Endothelial cell (in vitro differentiated cells): Measurements from ENCODE around the gene TSC1. TPM values are rescaled to one million over a fixed set of nuclear protein-coding genes. Genes with fewer than 3 reads are reported as not detected.

Source experiments
- DNase-seq: peaks from one replicate; pipeline ENCODE4 v3.0.0; 2021; ENCODE audit warnings: low spot score
- H3K27ac Mint-ChIP-seq: one replicate; pipeline ENCODE4 v1.8.0; 2021; ENCODE audit warnings: mixed read lengths, inconsistent platforms; ENCODE audit not compliant: unreplicated experiment
- H3K27me3 Mint-ChIP-seq: one replicate; pipeline ENCODE4 v1.8.0; 2021; ENCODE audit warnings: mild to moderate bottlenecking, moderate library complexity, mixed read lengths, inconsistent platforms; ENCODE audit not compliant: unreplicated experiment
- H3K36me3 Mint-ChIP-seq: one replicate; pipeline ENCODE4 v1.8.0; 2021; ENCODE audit warnings: mild to moderate bottlenecking, low read depth, mixed read lengths, inconsistent platforms; ENCODE audit not compliant: unreplicated experiment
- H3K4me1 Mint-ChIP-seq: one replicate; pipeline ENCODE4 v1.8.0; 2021; ENCODE audit warnings: mild to moderate bottlenecking, mixed read lengths, inconsistent platforms; ENCODE audit not compliant: unreplicated experiment
- H3K4me3 Mint-ChIP-seq: one replicate; pipeline ENCODE4 v1.8.0; 2021; ENCODE audit warnings: mild to moderate bottlenecking, mixed read lengths, inconsistent platforms; ENCODE audit not compliant: unreplicated experiment
- H3K9me3 Mint-ChIP-seq: one replicate; pipeline ENCODE4 v1.8.0; 2021; ENCODE audit warnings: mixed read lengths, inconsistent platforms; ENCODE audit not compliant: unreplicated experiment
- total RNA-seq: library from RNA; stranded (reverse); fragmentation: NEBNext Ultra II Directional; extraction: Animal tissue kit (Norgen Biotek cat#: 25700); gene quantifications from one replicate; pipeline ENCODE4 v1.2.1, GENCODE V29; 2021; ENCODE audit not compliant: unreplicated experiment
- TF ChIP-seq, protein P1 (sequence below): fragments of 200-600 bp; sonication (generic); IDR thresholded peaks from one replicate; pipeline ENCODE4 v1.5.0; 2021; ENCODE audit warnings: antibody characterized with exemption; ENCODE audit not compliant: unreplicated experiment

TSC1 gene
- total RNA-seq, 1 donor from 2014 or later, result 65.3 TPM

DNA sequence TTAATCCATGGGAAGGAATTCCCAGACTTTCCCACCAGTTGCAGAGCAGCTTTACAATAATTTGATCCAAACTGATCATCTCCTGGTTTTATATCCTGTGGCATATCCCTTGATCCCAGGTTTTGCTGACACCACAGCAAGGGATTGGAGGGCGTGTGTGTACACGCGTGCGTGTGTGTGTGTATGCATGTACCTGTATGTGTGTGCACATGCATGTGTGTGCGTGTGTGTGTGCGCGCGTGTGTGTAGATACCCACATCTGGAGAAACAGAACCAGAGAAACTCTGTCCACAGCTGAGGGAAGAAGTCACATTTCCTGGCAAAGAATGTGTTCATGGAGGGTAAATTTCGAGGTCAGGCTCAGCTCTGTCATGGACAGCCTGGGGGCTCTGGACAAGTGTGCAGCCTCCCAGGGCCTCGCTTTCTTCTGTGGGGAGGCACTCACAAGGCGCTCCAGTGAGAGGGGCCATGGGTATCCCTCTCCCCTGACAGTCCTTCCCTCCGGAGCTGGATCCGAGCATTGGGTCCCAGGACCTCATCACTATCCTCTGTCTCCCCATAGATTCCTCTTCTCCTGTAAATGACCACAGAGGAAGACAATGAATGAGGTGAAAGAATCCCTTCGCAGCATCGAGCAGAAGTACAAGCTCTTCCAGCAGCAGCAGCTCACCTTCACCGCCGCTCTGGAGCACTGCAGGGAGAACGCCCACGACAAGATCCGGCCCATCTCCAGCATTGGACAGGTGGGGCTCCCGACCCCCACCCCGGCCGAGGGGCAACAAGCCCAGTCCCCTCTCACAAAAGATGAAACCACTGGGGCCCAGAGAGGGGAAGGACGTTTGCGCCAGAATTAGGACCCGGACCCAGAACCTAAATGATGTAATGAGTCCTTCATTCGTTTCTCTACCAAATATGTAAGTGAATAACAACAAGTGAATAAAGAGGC is 60.8 kb downstream of the TSC1 start:
- Mint-ChIP-seq H3K9me3 (no peaks in the 10 kb centered on the region), H3K27ac (no peak overlapping the region), H3K4me1 (peaks cover 4% of the 10 kb centered on the region), H3K27me3 (peaks cover 11% of the 10 kb centered on the region), H3K4me3 (no peak overlapping the region), H3K36me3 (no peaks in the 10 kb centered on the region)
- TF ChIP-seq, protein P1, sequence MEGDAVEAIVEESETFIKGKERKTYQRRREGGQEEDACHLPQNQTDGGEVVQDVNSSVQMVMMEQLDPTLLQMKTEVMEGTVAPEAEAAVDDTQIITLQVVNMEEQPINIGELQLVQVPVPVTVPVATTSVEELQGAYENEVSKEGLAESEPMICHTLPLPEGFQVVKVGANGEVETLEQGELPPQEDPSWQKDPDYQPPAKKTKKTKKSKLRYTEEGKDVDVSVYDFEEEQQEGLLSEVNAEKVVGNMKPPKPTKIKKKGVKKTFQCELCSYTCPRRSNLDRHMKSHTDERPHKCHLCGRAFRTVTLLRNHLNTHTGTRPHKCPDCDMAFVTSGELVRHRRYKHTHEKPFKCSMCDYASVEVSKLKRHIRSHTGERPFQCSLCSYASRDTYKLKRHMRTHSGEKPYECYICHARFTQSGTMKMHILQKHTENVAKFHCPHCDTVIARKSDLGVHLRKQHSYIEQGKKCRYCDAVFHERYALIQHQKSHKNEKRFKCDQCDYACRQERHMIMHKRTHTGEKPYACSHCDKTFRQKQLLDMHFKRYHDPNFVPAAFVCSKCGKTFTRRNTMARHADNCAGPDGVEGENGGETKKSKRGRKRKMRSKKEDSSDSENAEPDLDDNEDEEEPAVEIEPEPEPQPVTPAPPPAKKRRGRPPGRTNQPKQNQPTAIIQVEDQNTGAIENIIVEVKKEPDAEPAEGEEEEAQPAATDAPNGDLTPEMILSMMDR, result no peak
- no peak for DNase-seq

- Mint-ChIP-seq H3K36me3 (no peaks in the 10 kb centered on the region), H3K27me3 (peaks cover 11% of the 10 kb centered on the region), H3K9me3 (no peaks in the 10 kb centered on the region), H3K27ac (no peak overlapping the region), H3K4me1 (peaks cover 4% of the 10 kb centered on the region), H3K4me3 (no peak overlapping the region)
- TF ChIP-seq, protein P1, result no peak
- DNase-seq, result no peak
Measured at GRCh38 chr9:132882616-132883015, 61.8 kb downstream of the TSC1 start.

DNA sequence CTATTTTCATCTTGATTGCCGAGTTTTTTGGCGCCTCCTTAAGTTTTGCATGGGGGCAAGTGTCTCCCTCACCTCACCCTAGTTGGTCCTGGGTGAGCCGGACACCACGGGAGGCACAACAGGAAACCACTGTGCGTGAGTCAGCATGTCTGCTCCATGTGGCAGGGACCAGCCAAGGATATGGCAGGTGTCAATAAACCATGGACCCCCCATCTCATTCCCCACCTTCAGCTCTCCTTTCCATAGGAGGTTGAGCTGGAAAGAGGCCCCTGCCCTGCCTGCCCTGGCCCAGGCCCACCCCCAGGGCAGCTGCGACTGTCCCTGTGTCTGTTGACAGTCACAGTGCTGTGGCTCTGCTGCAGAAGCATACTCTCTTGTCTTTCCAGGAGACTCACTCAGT is 62.6 kb downstream of the TSC1 start:
- Mint-ChIP-seq H3K4me1 (peaks cover 4% of the 10 kb centered on the region), H3K9me3 (no peaks in the 10 kb centered on the region), H3K27ac (no peak overlapping the region), H3K27me3 (peaks cover 9% of the 10 kb centered on the region), H3K36me3 (no peaks in the 10 kb centered on the region), H3K4me3 (no peak overlapping the region)
- DNase-seq, result no peak
- TF ChIP-seq, protein P1, result no peak

- Mint-ChIP-seq H3K9me3 (no peaks in the 10 kb centered on the region), H3K4me3 (peak overlapping the region; percentile 8)
Measured at GRCh38 chr9:132880324-132880661, 64.1 kb downstream of the TSC1 start.

More at GRCh38 chr9:132880324-132880661, 64.1 kb downstream of the TSC1 start:
- no peaks in the 10 kb centered on the region for H3K36me3 Mint-ChIP-seq
- peaks cover 4% of the 10 kb centered on the region for H3K4me1 Mint-ChIP-seq
- H3K27me3 Mint-ChIP-seq, result peaks cover 9% of the 10 kb centered on the region
- no peak for DNase-seq
- TF ChIP-seq, protein P1, result no peak
- no peak overlapping the region for H3K27ac Mint-ChIP-seq
